OCI-M2 (cell line): ENCODE measurements around the gene WSCD2.

ENCODE experiments used
- DNase-seq: peaks from one replicate; lab custom pipeline; 2025; ENCODE audit not compliant: unreplicated experiment; lab: John Stamatoyannopoulos, UW

WSCD2 gene

DNA sequence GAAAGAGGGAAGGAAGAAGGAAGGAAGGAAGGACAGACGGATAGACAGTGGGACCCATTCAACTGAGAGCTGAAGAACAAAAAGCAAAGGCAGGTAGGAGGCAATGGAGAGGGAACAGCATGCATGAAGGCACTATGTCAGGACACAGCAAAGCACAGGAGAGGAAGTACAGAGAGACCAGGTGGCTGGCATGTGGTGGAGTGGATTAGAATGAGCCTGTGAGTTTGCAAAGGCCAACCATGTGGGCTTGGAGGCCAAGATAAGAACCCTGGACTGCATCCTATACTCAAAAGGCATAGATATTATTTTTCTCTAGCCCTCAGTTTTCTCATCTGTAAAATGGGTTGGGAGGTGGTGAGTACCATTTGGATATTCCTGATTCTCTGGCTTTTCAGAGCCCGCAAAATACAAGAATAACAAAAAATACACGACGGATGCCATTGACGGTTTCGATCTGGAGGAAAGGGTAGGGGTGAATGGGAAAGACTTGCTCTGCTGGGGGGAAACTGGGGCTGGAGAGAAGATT is 102.9 kb downstream of the WSCD2 start:
- DNase-seq, result no peak

GRCh38 chr12:108232565-108232964 is 103.5 kb downstream of the WSCD2 start:
- DNase-seq, result no peak

GRCh38 chr12:108234158-108234557 is 105.1 kb downstream of the WSCD2 start:
- no peak for DNase-seq

- DNase-seq, result no peak
These were observed 106.3 kb downstream of the WSCD2 start for GRCh38 chr12:108235197-108235984.

DNA sequence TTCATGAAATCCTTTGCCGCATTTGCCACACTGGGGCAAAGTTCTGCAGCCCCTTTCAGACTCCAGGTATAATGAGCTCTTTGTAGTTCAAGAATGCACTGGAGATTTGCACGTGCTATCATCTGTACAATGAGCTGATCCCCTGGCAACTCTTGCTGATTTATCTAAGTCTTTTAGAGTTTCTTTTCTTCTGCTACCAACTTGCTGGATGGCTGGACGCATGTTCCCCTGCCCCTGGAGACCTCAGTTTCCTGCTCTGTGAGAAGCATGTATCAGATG is 106.8 kb downstream of the WSCD2 start:
- DNase-seq, result no peak

GRCh38 chr12:108236366-108236765 is 107.3 kb downstream of the WSCD2 start:
- DNase-seq, result no peak

DNA sequence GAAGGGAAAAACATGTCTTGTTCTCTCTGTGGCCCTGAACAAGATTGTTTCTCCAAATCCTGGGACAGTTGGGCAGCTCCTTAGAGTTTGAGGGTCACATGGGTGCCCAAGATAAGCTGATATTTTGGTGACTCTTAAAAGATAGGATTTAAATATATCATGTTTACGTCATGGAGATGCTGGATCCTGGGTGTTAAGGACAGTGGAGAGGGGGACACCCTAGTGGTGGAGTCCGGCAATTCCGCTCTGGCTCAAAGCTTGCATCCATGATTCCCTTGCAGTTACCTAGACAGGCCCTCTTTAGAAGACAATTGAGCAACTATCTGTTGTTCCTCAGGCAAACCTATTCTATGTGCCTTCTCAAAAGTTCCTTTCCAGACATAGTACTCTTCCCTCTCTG is 108.2 kb downstream of the WSCD2 start:
- DNase-seq, result no peak

- no peak for DNase-seq
These were observed 109.4 kb downstream of the WSCD2 start for GRCh38 chr12:108238474-108238873.

DNA sequence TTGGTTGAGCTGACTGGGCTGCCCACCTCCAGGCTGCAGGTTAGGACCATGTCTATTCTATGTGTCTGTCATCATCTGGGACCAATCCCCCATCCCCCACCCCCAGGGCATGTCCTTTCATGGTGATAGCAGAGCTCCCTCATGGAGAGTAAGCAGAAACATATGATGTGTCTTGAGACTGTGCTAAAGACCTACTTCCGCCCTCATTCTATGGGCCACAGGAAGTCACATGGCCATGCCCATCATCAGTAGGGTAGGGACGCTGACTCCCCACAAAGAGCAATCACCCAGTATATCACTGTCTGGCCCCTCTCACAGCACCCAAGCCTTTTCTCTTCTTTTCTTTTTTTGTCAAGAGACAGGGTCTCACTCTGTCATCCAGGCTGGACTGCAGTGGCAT is 110.3 kb downstream of the WSCD2 start:
- DNase-seq, result no peak

DNA sequence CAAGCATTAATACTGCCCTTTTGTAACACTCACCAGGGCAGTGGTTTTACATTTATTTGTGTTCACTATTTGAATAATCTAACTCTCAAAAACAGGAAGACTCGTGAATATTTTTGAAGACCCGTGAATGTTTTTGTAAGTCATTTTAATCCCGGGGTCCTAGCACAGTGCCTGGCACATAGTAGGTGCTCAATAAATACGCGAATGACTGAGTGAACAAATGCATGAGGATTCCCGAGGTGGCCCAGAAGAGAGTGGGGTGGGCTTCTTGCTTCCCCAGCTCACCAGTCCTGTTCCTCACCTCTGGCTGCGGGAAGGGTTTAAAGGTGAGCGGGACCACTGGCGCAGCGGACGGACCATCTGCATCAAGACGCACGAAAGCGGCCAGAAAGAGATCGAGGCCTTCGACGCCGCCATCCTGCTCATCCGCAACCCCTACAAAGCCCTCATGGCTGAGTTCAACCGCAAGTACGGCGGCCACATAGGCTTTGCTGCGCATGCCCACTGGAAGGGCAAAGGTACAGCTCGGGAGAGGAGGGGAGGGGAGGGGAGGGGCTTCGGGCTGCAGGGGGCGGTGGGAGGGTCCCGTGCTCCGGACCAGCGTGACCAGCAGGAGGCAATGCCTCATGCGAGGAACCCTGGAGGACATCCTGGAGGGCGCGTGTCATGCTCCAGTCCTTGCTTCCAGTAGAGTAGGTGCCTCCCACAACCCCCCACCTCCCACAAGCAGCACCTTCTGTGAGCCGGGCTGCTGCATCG is 111.1 kb downstream of the WSCD2 start:
- DNase-seq, result no peak

DNA sequence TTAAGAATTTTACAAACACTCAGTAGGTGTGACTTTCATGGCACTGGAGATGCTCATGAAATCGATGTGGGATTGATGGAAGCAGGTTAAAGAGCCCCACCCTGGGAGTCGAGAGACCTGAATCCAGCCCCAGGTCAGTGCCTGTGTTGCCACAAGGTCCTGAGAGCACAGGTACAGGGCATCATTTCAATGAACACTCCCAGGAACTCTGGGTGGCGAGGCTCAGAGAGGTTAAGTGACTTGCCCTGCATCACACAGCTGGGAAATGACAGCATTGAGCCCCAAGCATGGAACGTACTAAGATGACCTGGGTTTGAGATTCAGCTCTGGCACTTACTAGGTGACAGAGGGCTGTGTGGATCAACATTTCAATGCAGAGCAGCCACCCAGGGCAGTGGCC is 111.8 kb downstream of the WSCD2 start:
- DNase-seq, result no peak

DNA sequence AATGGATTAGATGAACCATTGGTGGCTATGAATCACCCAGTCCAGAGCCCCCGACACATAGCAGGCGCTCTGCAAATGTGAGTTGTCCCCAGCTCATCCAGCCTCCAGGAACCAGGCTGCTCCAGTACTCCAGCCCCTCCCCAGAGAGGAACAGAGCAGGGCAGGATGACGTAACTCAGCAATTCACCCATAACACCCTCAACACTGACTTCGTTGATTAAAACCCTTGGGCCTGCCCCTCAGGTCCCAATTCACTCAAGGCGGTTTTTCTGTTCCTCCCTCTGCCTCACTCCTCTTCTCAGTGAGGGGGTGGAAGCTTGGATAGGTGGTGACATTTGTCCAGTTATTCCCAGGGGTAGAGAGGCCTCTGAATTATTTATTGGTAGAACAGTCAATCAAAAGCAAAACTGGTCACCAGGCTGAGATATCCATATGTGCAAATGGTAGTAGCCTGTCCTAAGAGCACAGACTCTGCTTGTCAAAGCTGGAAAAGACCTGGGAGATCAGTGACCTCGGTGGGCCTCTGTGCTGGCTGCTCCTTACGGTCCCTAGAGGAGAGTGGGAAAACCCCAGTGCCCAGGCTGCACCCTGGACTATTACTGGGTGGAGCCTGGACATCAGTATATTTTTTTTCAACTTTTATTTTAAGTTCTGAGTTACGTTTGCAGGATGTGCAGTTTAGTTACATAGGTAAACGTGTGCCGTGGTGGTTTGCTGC is 113.1 kb downstream of the WSCD2 start:
- no peak for DNase-seq

DNA sequence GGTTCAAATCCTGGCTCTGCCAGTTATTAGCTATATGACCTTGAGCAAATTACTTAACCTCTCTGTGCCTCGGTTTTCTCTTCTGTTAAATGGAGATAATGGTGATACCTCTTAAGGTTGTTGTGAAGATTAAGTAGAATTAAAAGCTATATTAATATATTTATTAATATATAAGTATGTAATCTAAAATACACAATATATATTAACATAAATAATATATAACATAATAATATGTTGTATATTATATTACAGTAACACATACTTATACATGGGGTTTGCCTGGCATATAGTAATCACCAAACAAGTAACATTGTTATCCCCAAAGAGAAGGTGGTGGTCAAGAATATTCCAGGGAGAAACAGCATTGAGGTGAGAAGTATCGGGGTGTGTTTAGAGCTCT is 118.0 kb downstream of the WSCD2 start:
- no peak for DNase-seq

DNA sequence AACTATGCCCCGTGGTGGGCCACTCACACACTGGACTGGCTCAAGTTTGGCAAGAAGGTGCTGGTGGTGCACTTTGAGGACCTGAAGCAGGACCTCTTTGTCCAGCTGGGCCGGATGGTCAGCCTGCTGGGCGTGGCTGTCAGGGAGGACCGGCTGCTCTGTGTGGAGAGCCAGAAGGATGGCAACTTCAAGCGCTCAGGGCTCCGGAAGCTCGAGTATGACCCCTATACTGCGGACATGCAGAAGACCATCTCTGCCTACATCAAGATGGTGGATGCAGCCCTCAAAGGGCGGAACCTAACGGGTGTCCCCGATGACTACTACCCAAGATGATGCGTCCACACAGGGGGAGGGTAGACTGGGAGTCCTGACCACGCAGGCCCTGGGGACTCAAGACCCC is 118.9 kb downstream of the WSCD2 start:
- DNase-seq, result no peak

GRCh38 chr12:108252523-108252922 is 123.4 kb downstream of the WSCD2 start:
- no peak for DNase-seq

- no peak for DNase-seq
These were observed 124.5 kb downstream of the WSCD2 start for GRCh38 chr12:108253540-108253939.

DNA sequence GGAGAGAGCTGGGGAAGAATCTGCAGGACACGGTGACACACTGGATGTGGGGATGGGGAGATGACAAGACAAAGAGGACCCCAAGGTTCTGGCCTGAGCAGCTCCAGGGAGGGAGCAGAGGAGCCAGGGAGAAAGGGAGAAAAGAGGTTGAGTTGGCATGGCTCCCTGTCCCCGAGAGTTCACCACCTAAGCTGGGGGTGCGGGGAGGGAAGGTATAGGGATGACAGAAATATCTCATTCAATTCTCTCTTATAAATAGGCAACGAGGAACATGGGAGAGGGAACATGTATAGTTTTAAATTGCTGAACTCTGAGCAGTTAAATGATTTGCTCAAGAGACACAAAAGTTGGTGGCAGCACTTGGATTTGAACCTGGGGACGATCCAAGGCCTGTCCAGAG is 124.9 kb downstream of the WSCD2 start:
- no peak for DNase-seq

- no peak for DNase-seq
These were observed 125.6 kb downstream of the WSCD2 start for GRCh38 chr12:108254517-108255251.

GRCh38 chr12:108255252-108255602 is 126.1 kb downstream of the WSCD2 start:
- DNase-seq, result no peak

GRCh38 chr12:108257004-108257403 is 127.9 kb downstream of the WSCD2 start:
- DNase-seq, result no peak

DNA sequence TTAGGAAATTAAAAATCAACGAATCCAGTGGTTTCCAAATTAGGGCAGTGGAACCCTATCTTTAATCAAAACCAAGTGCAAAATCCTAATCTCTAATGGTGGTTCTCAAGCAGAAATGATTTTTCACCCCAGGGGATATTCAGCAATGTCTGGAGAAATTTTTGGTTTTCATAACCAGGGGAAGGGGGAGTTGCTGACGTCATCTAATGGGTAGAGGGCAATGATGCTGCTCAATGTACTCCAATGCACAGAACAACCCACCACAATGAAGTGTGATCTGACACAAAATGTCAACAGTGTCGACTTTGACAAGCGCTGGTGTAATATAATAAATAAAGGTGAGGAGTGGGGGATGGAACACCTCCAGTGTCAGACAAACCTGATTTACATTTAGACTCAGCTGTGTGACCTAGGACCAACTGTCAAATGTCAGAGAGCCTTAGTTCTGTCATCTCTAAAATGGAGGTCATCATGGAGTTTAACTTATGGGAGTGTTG is 128.6 kb downstream of the WSCD2 start:
- no peak for DNase-seq
